MG63 (cell line): ENCODE data around the gene CAMKMT. TPM values are rescaled to one million over a fixed set of nuclear protein-coding genes. Genes with fewer than 3 reads are reported as not detected.

Source experiments
- DNase-seq: peaks from one replicate; pipeline ENCODE4 v3.0.0-alpha.2; 2020
- H3K27me3 ChIP-seq: fragments of 250-450 bp; sonication (Bioruptor Pico); 2 replicates; pipeline ENCODE4 v1.5.1; 2020; ENCODE audit warnings: mild to moderate bottlenecking, moderate library complexity
- H3K36me3 ChIP-seq: fragments of 250-450 bp; sonication (Bioruptor Pico); 2 replicates; pipeline ENCODE4 v1.5.1; 2020; ENCODE audit warnings: mild to moderate bottlenecking, moderate library complexity
- H3K4me3 ChIP-seq: fragments of 250-450 bp; sonication (Bioruptor Pico); 2 replicates; pipeline ENCODE4 v1.5.1; 2020; ENCODE audit warnings: mild to moderate bottlenecking, moderate library complexity
- H3K9me3 ChIP-seq: fragments of 250-450 bp; sonication (Bioruptor Pico); 2 replicates; pipeline ENCODE4 v1.5.1; 2020; ENCODE audit warnings: mild to moderate bottlenecking, moderate library complexity
- total RNA-seq: library from RNA; depleted of rRNA; stranded (reverse); fragments of >200 nt; shearing (Covaris generic); gene quantifications from 2 replicates; pipeline ENCODE4 v1.2.3, GENCODE V29; 2014; ENCODE audit warnings: low replicate concordance

Gene CAMKMT
- total RNA-seq, 1 experiment from 2014 or later = 1.3 TPM

GRCh38 chr2:44763275-44763782, 401.6 kb downstream of the CAMKMT start:
- no peaks in the 10 kb centered on the region for H3K36me3 ChIP-seq
- peaks cover 4% of the 10 kb centered on the region; the same call in 1 of the 2 replicates for H3K27me3 ChIP-seq
- H3K9me3 ChIP-seq = no peaks in the 10 kb centered on the region; the same call in 1 of the 2 replicates
- DNase-seq = no peak
- H3K4me3 ChIP-seq = no peak overlapping the region

- no peaks in the 10 kb centered on the region for H3K36me3 ChIP-seq
Observed at GRCh38 chr2:44766220-44766619, 404.5 kb downstream of the CAMKMT start.

GRCh38 chr2:44766777-44767176, 405.0 kb downstream of the CAMKMT start:
- DNase-seq = no peak
- Histone ChIP-seq H3K36me3 (no peaks in the 10 kb centered on the region), H3K4me3 (no peak overlapping the region), H3K9me3 (no peaks in the 10 kb centered on the region), H3K27me3 (peaks cover 4% of the 10 kb centered on the region; the same call in 1 of the 2 replicates)

More at GRCh38 chr2:44766220-44766619, 404.5 kb downstream of the CAMKMT start:
- Histone ChIP-seq H3K27me3 (peaks cover 4% of the 10 kb centered on the region; the same call in 1 of the 2 replicates), H3K4me3 (no peak overlapping the region), H3K9me3 (no peaks in the 10 kb centered on the region)
- DNase-seq = no peak

- Histone ChIP-seq H3K9me3 (no peaks in the 10 kb centered on the region), H3K4me3 (no peak overlapping the region), H3K27me3 (peaks cover 4% of the 10 kb centered on the region; the same call in 1 of the 2 replicates), H3K36me3 (no peaks in the 10 kb centered on the region)
- no peak for DNase-seq
Observed at GRCh38 chr2:44767691-44768090, 405.9 kb downstream of the CAMKMT start.

- Histone ChIP-seq H3K36me3 (no peaks in the 10 kb centered on the region), H3K4me3 (no peak overlapping the region), H3K9me3 (no peaks in the 10 kb centered on the region), H3K27me3 (no peaks in the 10 kb centered on the region)
- no peak for DNase-seq
Observed at GRCh38 chr2:44768438-44769236, 406.9 kb downstream of the CAMKMT start.

- H3K9me3 ChIP-seq = no peaks in the 10 kb centered on the region
- DNase-seq = no peak
Observed at GRCh38 chr2:44769349-44770011, 407.7 kb downstream of the CAMKMT start.

GRCh38 chr2:44770221-44771195, 408.8 kb downstream of the CAMKMT start:
- DNase-seq = no peak
- H3K27me3 ChIP-seq = no peaks in the 10 kb centered on the region

More at GRCh38 chr2:44769349-44770011, 407.7 kb downstream of the CAMKMT start:
- no peak overlapping the region for H3K4me3 ChIP-seq
- no peaks in the 10 kb centered on the region for H3K36me3 ChIP-seq
- H3K27me3 ChIP-seq = no peaks in the 10 kb centered on the region

GRCh38 chr2:44771522-44771921, 409.8 kb downstream of the CAMKMT start:
- no peaks in the 10 kb centered on the region for H3K36me3 ChIP-seq
- H3K9me3 ChIP-seq = no peaks in the 10 kb centered on the region
- no peaks in the 10 kb centered on the region for H3K27me3 ChIP-seq
- no peak for DNase-seq
- H3K4me3 ChIP-seq = no peak overlapping the region

More at GRCh38 chr2:44770221-44771195, 408.8 kb downstream of the CAMKMT start:
- Histone ChIP-seq H3K36me3 (no peaks in the 10 kb centered on the region), H3K9me3 (no peaks in the 10 kb centered on the region), H3K4me3 (no peak overlapping the region)

- H3K27me3 ChIP-seq = no peaks in the 10 kb centered on the region
- no peaks in the 10 kb centered on the region for H3K9me3 ChIP-seq
- no peaks in the 10 kb centered on the region for H3K36me3 ChIP-seq
- H3K4me3 ChIP-seq = no peak overlapping the region
- no peak for DNase-seq
Observed at GRCh38 chr2:44772131-44772530, 410.4 kb downstream of the CAMKMT start.

GRCh38 chr2:44772669-44773378, 411.1 kb downstream of the CAMKMT start:
- Histone ChIP-seq H3K36me3 (no peaks in the 10 kb centered on the region), H3K4me3 (no peak overlapping the region), H3K27me3 (no peaks in the 10 kb centered on the region), H3K9me3 (no peaks in the 10 kb centered on the region)
- DNase-seq = no peak

GRCh38 chr2:44774826-44775492, 413.2 kb downstream of the CAMKMT start:
- no peak for DNase-seq
- Histone ChIP-seq H3K36me3 (no peaks in the 10 kb centered on the region), H3K9me3 (no peaks in the 10 kb centered on the region), H3K4me3 (no peak overlapping the region), H3K27me3 (no peaks in the 10 kb centered on the region)

GRCh38 chr2:44777036-44777435, 415.3 kb downstream of the CAMKMT start:
- Histone ChIP-seq H3K9me3 (peaks cover 4% of the 10 kb centered on the region), H3K36me3 (no peaks in the 10 kb centered on the region), H3K27me3 (no peaks in the 10 kb centered on the region), H3K4me3 (no peak overlapping the region)
- DNase-seq = no peak

- Histone ChIP-seq H3K27me3 (no peaks in the 10 kb centered on the region), H3K9me3 (peaks cover 8% of the 10 kb centered on the region), H3K4me3 (no peak overlapping the region), H3K36me3 (no peaks in the 10 kb centered on the region)
- DNase-seq = no peak
Observed at GRCh38 chr2:44777537-44777936, 415.8 kb downstream of the CAMKMT start.

GRCh38 chr2:44778221-44778654, 416.5 kb downstream of the CAMKMT start:
- H3K27me3 ChIP-seq = no peaks in the 10 kb centered on the region
- H3K4me3 ChIP-seq = no peak overlapping the region
- DNase-seq = no peak
- no peaks in the 10 kb centered on the region for H3K36me3 ChIP-seq
- peaks cover 8% of the 10 kb centered on the region for H3K9me3 ChIP-seq

- Histone ChIP-seq H3K36me3 (no peaks in the 10 kb centered on the region), H3K27me3 (no peaks in the 10 kb centered on the region), H3K9me3 (peaks cover 8% of the 10 kb centered on the region), H3K4me3 (no peak overlapping the region)
- no peak for DNase-seq
Observed at GRCh38 chr2:44778671-44779476, 417.1 kb downstream of the CAMKMT start.
